DOHH2 (cell line): ENCODE data around the gene AIRE.

Experiments used
- H3F3A ChIP-seq: fragments of 200-600 bp; sonication (generic), shearing (Covaris generic); 2 replicates; pipeline ENCODE4 v1.6.0; 2016; ENCODE audit warnings: antibody characterized with exemption, mild to moderate bottlenecking; ENCODE audit not compliant: control insufficient read depth, insufficient read depth
- H3K27ac ChIP-seq: fragments of 200-600 bp; sonication (generic); 2 replicates; pipeline ENCODE4 v1.5.1; 2014; ENCODE audit warnings: low read depth, mild to moderate bottlenecking, low read length, moderate library complexity
- H3K27me3 ChIP-seq: fragments of 200-600 bp; sonication (generic); 2 replicates; pipeline ENCODE4 v1.6.1; 2014; ENCODE audit warnings: mild to moderate bottlenecking, low read length, mixed read lengths; ENCODE audit not compliant: control insufficient read depth
- H3K36me3 ChIP-seq: fragments of 200-600 bp; sonication (generic); 2 replicates; pipeline ENCODE4 v1.6.1; 2014; ENCODE audit warnings: mild to moderate bottlenecking, low read length, moderate library complexity, mixed read lengths; ENCODE audit not compliant: control insufficient read depth
- H3K4me1 ChIP-seq: fragments of 200-600 bp; sonication (generic); 2 replicates; pipeline ENCODE4 v1.6.1; 2014; ENCODE audit warnings: mild to moderate bottlenecking, low read length, mixed read lengths; ENCODE audit not compliant: control insufficient read depth
- H3K4me2 ChIP-seq: fragments of 200-600 bp; sonication (generic); 2 replicates; pipeline ENCODE4 v1.6.0; 2014; ENCODE audit warnings: mild to moderate bottlenecking, low read length, moderate library complexity
- H3K4me3 ChIP-seq: fragments of 200-600 bp; sonication (generic); 2 replicates; pipeline ENCODE4 v1.5.1; 2014; ENCODE audit warnings: mild to moderate bottlenecking, low read length, mixed read lengths
- H3K79me2 ChIP-seq: fragments of 200-600 bp; sonication (generic); 2 replicates; pipeline ENCODE4 v1.6.1; 2014; ENCODE audit warnings: mild to moderate bottlenecking, low read length, mixed read lengths; ENCODE audit not compliant: control insufficient read depth
- H3K9me2 ChIP-seq: fragments of 200-600 bp; sonication (generic); replicated peaks from 2 replicates; pipeline ENCODE4 v1.6.1; 2014; ENCODE audit warnings: mild to moderate bottlenecking, low read length, mixed read lengths; ENCODE audit not compliant: control insufficient read depth
- H3K9me3 ChIP-seq: fragments of 200-600 bp; sonication (generic); 2 replicates; pipeline ENCODE4 v1.6.1; 2014; ENCODE audit warnings: antibody characterized with exemption, low read length, mixed read lengths; ENCODE audit not compliant: control insufficient read depth, insufficient read depth
- H4K20me1 ChIP-seq: fragments of 200-600 bp; sonication (generic); 2 replicates; pipeline ENCODE4 v1.6.0; 2014; ENCODE audit warnings: low read depth, mild to moderate bottlenecking, antibody characterized with exemption, low read length, moderate library complexity; ENCODE audit not compliant: control insufficient read depth, insufficient read depth
- EZH2phosphoT487 ChIP-seq: fragments of 200-600 bp; sonication (generic); IDR thresholded peaks from 2 replicates; pipeline ENCODE4 v1.6.1; 2017; ENCODE audit warnings: borderline replicate concordance, mild to moderate bottlenecking, antibody characterized with exemption, low read length, moderate library complexity, mixed read lengths
- TF ChIP-seq, protein P1 (sequence below): fragments of 200-600 bp; sonication (generic); IDR thresholded peaks from one replicate; pipeline ENCODE4 v1.5.1; 2014; ENCODE audit warnings: antibody characterized with exemption, mild to moderate bottlenecking, low read depth, low read length; ENCODE audit not compliant: poor library complexity, severe bottlenecking

Gene AIRE

DNA sequence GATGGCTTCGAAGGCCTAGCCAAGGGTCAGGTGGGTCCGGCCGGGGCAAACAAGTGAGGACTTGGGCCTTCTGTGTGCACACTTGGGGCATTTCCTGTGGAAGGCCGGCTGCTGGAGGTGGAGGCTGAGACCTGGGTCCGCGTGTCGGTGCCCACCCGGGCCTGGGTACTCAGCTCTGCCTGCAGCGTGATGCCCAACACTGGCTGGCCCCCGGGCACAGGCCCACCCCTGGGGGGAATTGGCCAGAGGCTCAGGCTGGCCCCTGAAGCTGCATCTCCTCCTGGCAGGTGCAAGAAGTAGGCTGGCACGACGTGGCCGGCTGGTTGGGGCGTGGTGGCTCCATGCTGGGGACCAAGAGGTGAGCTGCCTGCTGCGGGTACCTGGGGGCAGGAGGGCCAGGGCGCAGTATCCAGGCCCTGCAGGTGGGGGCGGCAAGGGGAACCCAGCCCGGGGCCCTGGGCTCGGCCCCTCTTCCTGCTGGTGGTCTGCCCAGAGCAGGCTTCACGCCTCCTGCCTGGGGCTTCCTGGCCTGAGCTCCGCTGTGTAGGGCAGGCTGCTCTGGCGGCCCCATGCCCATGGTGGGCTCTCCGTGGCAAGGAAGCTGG, 36.3 kb downstream of the AIRE start:
- H4K20me1 ChIP-seq = no peaks in the 10 kb centered on the region
- no peak overlapping the region for H3K4me3 ChIP-seq
- no peaks in the 10 kb centered on the region for H3K9me2 ChIP-seq
- H3K79me2 ChIP-seq = no peaks in the 10 kb centered on the region
- H3K9me3 ChIP-seq = no peaks in the 10 kb centered on the region
- peaks cover 79% of the 10 kb centered on the region for H3K36me3 ChIP-seq
- no peak overlapping the region for H3K4me2 ChIP-seq
- TF ChIP-seq EZH2phosphoT487 = no peak
- TF ChIP-seq, protein P1, sequence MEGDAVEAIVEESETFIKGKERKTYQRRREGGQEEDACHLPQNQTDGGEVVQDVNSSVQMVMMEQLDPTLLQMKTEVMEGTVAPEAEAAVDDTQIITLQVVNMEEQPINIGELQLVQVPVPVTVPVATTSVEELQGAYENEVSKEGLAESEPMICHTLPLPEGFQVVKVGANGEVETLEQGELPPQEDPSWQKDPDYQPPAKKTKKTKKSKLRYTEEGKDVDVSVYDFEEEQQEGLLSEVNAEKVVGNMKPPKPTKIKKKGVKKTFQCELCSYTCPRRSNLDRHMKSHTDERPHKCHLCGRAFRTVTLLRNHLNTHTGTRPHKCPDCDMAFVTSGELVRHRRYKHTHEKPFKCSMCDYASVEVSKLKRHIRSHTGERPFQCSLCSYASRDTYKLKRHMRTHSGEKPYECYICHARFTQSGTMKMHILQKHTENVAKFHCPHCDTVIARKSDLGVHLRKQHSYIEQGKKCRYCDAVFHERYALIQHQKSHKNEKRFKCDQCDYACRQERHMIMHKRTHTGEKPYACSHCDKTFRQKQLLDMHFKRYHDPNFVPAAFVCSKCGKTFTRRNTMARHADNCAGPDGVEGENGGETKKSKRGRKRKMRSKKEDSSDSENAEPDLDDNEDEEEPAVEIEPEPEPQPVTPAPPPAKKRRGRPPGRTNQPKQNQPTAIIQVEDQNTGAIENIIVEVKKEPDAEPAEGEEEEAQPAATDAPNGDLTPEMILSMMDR = no peak
- no peak overlapping the region for H3K27ac ChIP-seq
- no peaks in the 10 kb centered on the region for H3K4me1 ChIP-seq
- no peaks in the 10 kb centered on the region for H3K27me3 ChIP-seq
- H3F3A ChIP-seq = no peaks in the 10 kb centered on the region

DNA sequence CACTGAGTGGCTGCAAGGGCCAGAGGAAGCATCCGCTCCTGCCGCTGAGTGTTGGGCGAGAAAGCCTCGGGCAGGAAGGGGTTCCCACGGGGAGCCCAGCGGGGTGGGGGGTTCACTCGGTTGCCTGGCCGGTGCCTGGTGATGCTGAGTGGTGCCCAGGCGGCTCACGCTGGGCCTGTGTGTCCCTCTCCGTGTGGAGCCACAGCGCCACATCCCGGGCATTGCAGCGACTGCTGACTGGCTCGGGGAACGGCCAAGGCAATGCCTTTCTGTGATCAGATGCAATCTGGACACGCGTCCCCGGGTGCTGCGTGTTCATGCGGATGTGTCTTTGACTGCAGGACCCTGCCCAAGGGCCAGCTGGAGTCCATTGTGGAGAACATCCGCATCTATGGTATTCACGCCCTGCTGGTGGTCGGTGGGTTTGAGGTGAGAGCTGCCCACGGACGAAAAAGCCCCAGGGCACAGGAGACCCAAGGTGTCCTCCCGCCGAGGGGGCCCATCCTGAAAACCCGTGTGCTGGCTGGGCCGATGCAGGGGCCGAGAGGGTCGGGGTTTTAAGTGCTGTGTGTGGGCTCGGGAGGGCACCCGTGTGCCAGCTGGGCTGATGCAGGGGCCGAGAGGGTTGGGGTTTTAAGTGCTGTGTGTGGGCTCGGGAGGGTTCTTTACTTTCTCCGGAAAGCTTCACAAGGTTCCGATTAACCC, 37.1 kb downstream of the AIRE start:
- TF ChIP-seq, protein P1 = no peak
- TF ChIP-seq EZH2phosphoT487 = no peak
- H3K4me1 ChIP-seq = no peaks in the 10 kb centered on the region
- H3K4me3 ChIP-seq = no peak overlapping the region
- H3K79me2 ChIP-seq = no peaks in the 10 kb centered on the region
- H3K27ac ChIP-seq = no peak overlapping the region
- peaks cover 78% of the 10 kb centered on the region for H3K36me3 ChIP-seq
- H4K20me1 ChIP-seq = no peaks in the 10 kb centered on the region
- H3K9me2 ChIP-seq = no peaks in the 10 kb centered on the region
- no peaks in the 10 kb centered on the region for H3K9me3 ChIP-seq
- H3K4me2 ChIP-seq = no peak overlapping the region
- no peaks in the 10 kb centered on the region for H3K27me3 ChIP-seq
- H3F3A ChIP-seq = no peaks in the 10 kb centered on the region

GRCh38 chr21:44323591-44323990, 37.9 kb downstream of the AIRE start:
- H3K79me2 ChIP-seq = no peaks in the 10 kb centered on the region
- peaks cover 74% of the 10 kb centered on the region for H3K36me3 ChIP-seq
- H3K27ac ChIP-seq = no peak overlapping the region
- no peak overlapping the region for H3K4me2 ChIP-seq
- H3K27me3 ChIP-seq = no peaks in the 10 kb centered on the region
- H3K9me2 ChIP-seq = no peaks in the 10 kb centered on the region
- no peaks in the 10 kb centered on the region for H3K4me1 ChIP-seq
- no peak overlapping the region for H3K4me3 ChIP-seq
- H3F3A ChIP-seq = no peaks in the 10 kb centered on the region
- H3K9me3 ChIP-seq = no peaks in the 10 kb centered on the region
- TF ChIP-seq EZH2phosphoT487 = no peak
- TF ChIP-seq, protein P1 = no peak
- 0 out of 2 replicates have a peak, but pooled peaks cover under 1% of the 10 kb centered on the region for H4K20me1 ChIP-seq
